Mesenchymal stem cell (in vitro differentiated cells and primary cell): Measurements from ENCODE around the gene KRT8.

ENCODE experiments used
- DNase-seq: peaks from one replicate; pipeline ENCODE4 v3.0.0-alpha.2; 2013
- H2AFZ ChIP-seq: one replicate; pipeline ENCODE4 v1.6.1; 2013; ENCODE audit warnings: low read depth, mild to moderate bottlenecking, control low read depth, inconsistent platforms, low read length, moderate library complexity
- H2AK5ac ChIP-seq: 2 replicates; pipeline ENCODE4 v1.6.1; 2013; ENCODE audit warnings: low read length, moderate library complexity, mild to moderate bottlenecking, inconsistent platforms; ENCODE audit not compliant: severe bottlenecking
- H2BK120ac ChIP-seq: one replicate; pipeline ENCODE4 v1.6.1; 2013; ENCODE audit warnings: low read depth, mild to moderate bottlenecking, inconsistent platforms, low read length, moderate library complexity
- H2BK12ac ChIP-seq, 2 experiments: one replicate each; pipeline ENCODE4 v1.6.1; 2013; ENCODE audit warnings: inconsistent platforms in 2 of 2, low read length in 2 of 2, mild to moderate bottlenecking in 2 of 2, moderate library complexity in 2 of 2, control low read depth in 1 of 2
- H2BK15ac ChIP-seq: one replicate; pipeline ENCODE4 v1.6.1; 2013; ENCODE audit warnings: mild to moderate bottlenecking, low read depth, inconsistent platforms; ENCODE audit not compliant: poor library complexity, severe bottlenecking
- H2BK5ac ChIP-seq: 2 replicates; pipeline ENCODE4 v1.6.1; 2013; ENCODE audit warnings: low read depth, mild to moderate bottlenecking, low read length, control low read depth, inconsistent platforms; ENCODE audit not compliant: poor library complexity, severe bottlenecking
- H3K14ac ChIP-seq, 2 experiments: one replicate each; pipeline ENCODE4 v1.6.1; 2013; ENCODE audit warnings: inconsistent platforms in 2 of 2, low read length in 2 of 2, control low read depth in 1 of 2, mild to moderate bottlenecking in 1 of 2, moderate library complexity in 1 of 2
- H3K18ac ChIP-seq, 2 experiments: one replicate each; pipeline ENCODE4 v1.6.1; 2013; ENCODE audit warnings: inconsistent platforms in 2 of 2, low read length in 2 of 2, control low read depth in 1 of 2, low read depth in 1 of 2, mild to moderate bottlenecking in 1 of 2
- H3K23ac ChIP-seq, 2 experiments: one replicate each; pipeline ENCODE4 v1.6.1; 2013; ENCODE audit warnings: inconsistent platforms in 2 of 2, low read length in 2 of 2, mild to moderate bottlenecking in 2 of 2, moderate library complexity in 2 of 2, control low read depth in 1 of 2
- H3K27ac ChIP-seq: 2 replicates; pipeline ENCODE4 v1.5.1; 2013; ENCODE audit warnings: mild to moderate bottlenecking, moderate library complexity, low read length, control low read depth, inconsistent platforms; ENCODE audit not compliant: poor library complexity, severe bottlenecking
- H3K27me3 ChIP-seq, 2 experiments: 2 replicates each; pipeline versions ENCODE4 v1.6.1 to v1.7.0; 2013; ENCODE audit warnings: low read length in 2 of 2, mild to moderate bottlenecking in 2 of 2, moderate library complexity in 2 of 2, control low read depth in 1 of 2, inconsistent platforms in 1 of 2; ENCODE audit not compliant: control insufficient read depth in 1 of 2, insufficient read depth in 1 of 2
- H3K36me3 ChIP-seq, 2 experiments: 2 replicates each; pipeline versions ENCODE4 v1.6.1 to v1.7.0; 2013; ENCODE audit warnings: low read length in 2 of 2, control low read depth in 1 of 2, inconsistent platforms in 1 of 2, low read depth in 1 of 2, mild to moderate bottlenecking in 1 of 2; ENCODE audit not compliant: insufficient read depth in 2 of 2, control insufficient read depth in 1 of 2
- H3K4ac ChIP-seq, 2 experiments: one replicate each; pipeline ENCODE4 v1.6.1; 2013; ENCODE audit warnings: inconsistent platforms in 2 of 2, low read length in 2 of 2, mild to moderate bottlenecking in 2 of 2, moderate library complexity in 2 of 2, control low read depth in 1 of 2, low read depth in 1 of 2
- H3K4me1 ChIP-seq: 2 replicates; pipeline ENCODE4 v1.6.1; 2013; ENCODE audit warnings: low read depth, low read length, control low read depth; ENCODE audit not compliant: control insufficient read depth, insufficient read depth
- H3K4me2 ChIP-seq: 2 replicates; pipeline ENCODE4 v1.6.1; 2013; ENCODE audit warnings: low read length, mild to moderate bottlenecking, inconsistent platforms; ENCODE audit not compliant: poor library complexity, severe bottlenecking
- H3K4me3 ChIP-seq, 2 experiments: 2 replicates each; pipeline versions ENCODE4 v1.5.1 to v1.7.0; 2013; ENCODE audit warnings: low read length in 2 of 2, mild to moderate bottlenecking in 2 of 2, control low read depth in 1 of 2, low read depth in 1 of 2; ENCODE audit not compliant: insufficient read depth in 1 of 2
- H3K79me1 ChIP-seq: replicated peaks from 2 replicates; pipeline ENCODE4 v1.6.1; 2013; ENCODE audit warnings: mild to moderate bottlenecking, control low read depth, low read length, inconsistent platforms; ENCODE audit not compliant: poor library complexity, severe bottlenecking
- H3K9ac ChIP-seq: 2 replicates; pipeline ENCODE4 v1.7.0; 2013; ENCODE audit warnings: mild to moderate bottlenecking, low read length, moderate library complexity
- H3K9me3 ChIP-seq: 2 replicates; pipeline ENCODE4 v1.7.0; 2013; ENCODE audit warnings: mild to moderate bottlenecking, low read length; ENCODE audit not compliant: control insufficient read depth
- H4K8ac ChIP-seq: one replicate; pipeline ENCODE4 v1.6.1; 2013; ENCODE audit warnings: inconsistent platforms, mild to moderate bottlenecking, low read length, moderate library complexity
- H4K91ac ChIP-seq: one replicate; pipeline ENCODE4 v1.6.1; 2013; ENCODE audit warnings: mild to moderate bottlenecking, low read length, inconsistent platforms
- WGBS: methylation state at CpG from one replicate; pipeline ENCODE4 v1.1.7; 2013; ENCODE audit warnings: mixed read lengths; 5-methylcytosine and 5-hydroxymethylcytosine counted together

Gene KRT8

GRCh38 chr12:52920937-52921336, 16.1 kb upstream of the KRT8 start:
- no peak overlapping the region for H3K9ac ChIP-seq
- peaks cover 0 to 26% of the 10 kb centered on the region in 2 experiments for H3K27me3 ChIP-seq
- peaks cover 3% of the 10 kb centered on the region for H3K79me1 ChIP-seq
- no peak overlapping the region for H3K27ac ChIP-seq
- peak overlapping the region in 1 of 2 experiments; percentile 48 for H3K18ac ChIP-seq
- H3K23ac ChIP-seq = no peak overlapping the region
- H3K36me3 ChIP-seq = no peaks in the 10 kb centered on the region
- H2BK5ac ChIP-seq = no peak overlapping the region
- peak overlapping the region in 1 of 2 experiments; percentile 14 for H3K14ac ChIP-seq
- H2AFZ ChIP-seq = no peak overlapping the region
- H3K4me1 ChIP-seq = peaks cover 15% of the 10 kb centered on the region
- H2AK5ac ChIP-seq = no peak overlapping the region
- peak overlapping the region; percentile 38 to 83 for H2BK12ac ChIP-seq
- no peak overlapping the region for H3K4me3 ChIP-seq
- H4K8ac ChIP-seq = no peak overlapping the region
- H2BK120ac ChIP-seq = no peak overlapping the region
- H3K4me2 ChIP-seq = no peak overlapping the region
- peak overlapping the region in 1 of 2 experiments; percentile 58 for H3K4ac ChIP-seq
- peak; percentile 82 for DNase-seq
- no peak overlapping the region for H2BK15ac ChIP-seq
- no peak overlapping the region for H4K91ac ChIP-seq
- H3K9me3 ChIP-seq = no peaks in the 10 kb centered on the region

DNA sequence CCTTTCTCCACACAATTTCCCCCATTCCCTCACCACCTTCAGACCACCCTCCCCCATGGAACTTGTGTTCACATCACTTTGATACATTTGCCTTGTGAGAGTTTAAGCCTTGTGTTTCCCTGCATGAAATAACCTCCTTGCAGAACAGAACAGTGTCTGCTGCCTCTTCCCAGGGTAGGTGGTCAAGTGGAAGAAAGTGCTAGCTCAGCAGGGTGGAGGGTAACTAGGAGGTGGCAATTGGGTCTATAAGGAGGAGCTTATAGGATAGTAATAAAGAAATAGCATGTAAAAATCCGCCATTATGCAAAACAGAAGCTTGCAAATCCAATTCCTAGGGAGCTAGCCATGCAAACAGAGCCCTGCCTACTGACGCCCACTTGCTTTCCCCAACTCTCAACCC, 13.9 kb upstream of the KRT8 start:
- Histone ChIP-seq H3K36me3 (no peaks in the 10 kb centered on the region), H3K18ac (no peak overlapping the region), H3K4ac (no peak overlapping the region), H3K4me1 (peaks cover 3% of the 10 kb centered on the region), H3K9ac (no peak overlapping the region), H3K4me3 (no peak overlapping the region), H3K14ac (no peak overlapping the region), H3K79me1 (peaks cover 3% of the 10 kb centered on the region), H3K4me2 (no peak overlapping the region), H2BK5ac (no peak overlapping the region), H3K27ac (no peak overlapping the region), H4K8ac (no peak overlapping the region), H4K91ac (no peak overlapping the region), H3K23ac (no peak overlapping the region), H2BK15ac (no peak overlapping the region), H2BK12ac (no peak overlapping the region), H2BK120ac (no peak overlapping the region), H3K9me3 (no peaks in the 10 kb centered on the region), H2AFZ (no peak overlapping the region), H3K27me3 (peaks cover 0 to 33% of the 10 kb centered on the region in 2 experiments), H2AK5ac (no peak overlapping the region)
- no CpG with 5 or more reads among the region's 2 CpGs for WGBS
- no peak for DNase-seq

DNA sequence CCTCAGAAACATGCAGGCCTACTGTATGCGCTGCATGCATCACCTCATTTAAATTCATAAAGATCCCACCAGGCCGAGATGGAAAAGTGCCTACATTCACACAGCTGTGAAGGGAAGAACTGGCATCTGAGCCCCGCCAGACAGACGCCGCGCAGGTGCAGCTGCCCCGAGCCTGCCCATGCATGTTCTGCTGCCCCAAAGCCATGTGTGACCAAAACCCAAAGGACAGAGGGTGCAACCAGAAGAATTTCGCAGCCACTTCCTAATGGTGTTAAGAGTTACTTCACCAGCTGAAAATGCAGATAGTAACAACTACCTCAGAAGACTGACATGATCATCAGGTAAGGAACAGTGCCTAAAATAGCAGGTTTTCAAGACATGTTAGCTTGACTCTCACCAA, 13.5 kb upstream of the KRT8 start:
- no peak overlapping the region for H3K4me2 ChIP-seq
- no peak overlapping the region for H3K9ac ChIP-seq
- H2BK5ac ChIP-seq = no peak overlapping the region
- H2BK12ac ChIP-seq = no peak overlapping the region
- H3K18ac ChIP-seq = no peak overlapping the region
- H4K91ac ChIP-seq = no peak overlapping the region
- no peak overlapping the region for H3K23ac ChIP-seq
- H4K8ac ChIP-seq = no peak overlapping the region
- H3K36me3 ChIP-seq = peaks cover 0 to 2% of the 10 kb centered on the region in 2 experiments
- no peak overlapping the region for H3K4ac ChIP-seq
- H3K79me1 ChIP-seq = peaks cover 3% of the 10 kb centered on the region
- no peak overlapping the region for H3K14ac ChIP-seq
- no peak overlapping the region for H2AFZ ChIP-seq
- no peak overlapping the region for H3K27ac ChIP-seq
- no peak for DNase-seq
- H2BK120ac ChIP-seq = no peak overlapping the region
- peaks cover 0 to 33% of the 10 kb centered on the region in 2 experiments for H3K27me3 ChIP-seq
- no peak overlapping the region for H2BK15ac ChIP-seq
- H3K4me3 ChIP-seq = no peak overlapping the region
- no peak overlapping the region for H2AK5ac ChIP-seq
- H3K4me1 ChIP-seq = peaks cover 4% of the 10 kb centered on the region
- no peaks in the 10 kb centered on the region for H3K9me3 ChIP-seq
- WGBS = 96% methylated on average over 8 of the region's 8 CpGs

- Histone ChIP-seq H2AK5ac (no peak overlapping the region), H3K4ac (no peak overlapping the region), H2BK12ac (no peak overlapping the region), H3K9me3 (no peaks in the 10 kb centered on the region), H3K9ac (no peak overlapping the region), H3K18ac (no peak overlapping the region), H4K91ac (no peak overlapping the region), H3K4me1 (peaks cover 3% of the 10 kb centered on the region), H3K14ac (no peak overlapping the region), H3K27me3 (peaks cover 0 to 30% of the 10 kb centered on the region in 2 experiments), H3K4me2 (no peak overlapping the region), H3K23ac (no peak overlapping the region), H3K36me3 (peaks cover 0 to 2% of the 10 kb centered on the region in 2 experiments), H2BK5ac (no peak overlapping the region), H2AFZ (no peak overlapping the region), H4K8ac (no peak overlapping the region), H3K79me1 (peaks cover 3% of the 10 kb centered on the region), H2BK120ac (no peak overlapping the region), H3K4me3 (no peak overlapping the region), H2BK15ac (no peak overlapping the region), H3K27ac (no peak overlapping the region)
- WGBS = 96% methylated on average over 1 of the region's 1 CpG
- no peak for DNase-seq
Measured at GRCh38 chr12:52917800-52918199, 12.9 kb upstream of the KRT8 start.
